KMS-11 (cell line): ENCODE data around the gene MAP2K1.

Experiments used
- H2AFZ ChIP-seq: fragments of 200-600 bp; sonication (generic); 2 replicates; pipeline ENCODE4 v1.6.1; 2016; ENCODE audit warnings: antibody characterized with exemption, mixed run types, low read depth
- H3K27ac ChIP-seq: fragments of 200-600 bp; sonication (generic); 2 replicates; pipeline ENCODE4 v1.6.1; 2016; ENCODE audit warnings: mild to moderate bottlenecking, mixed run types
- H3K27me3 ChIP-seq: fragments of 200-600 bp; sonication (generic); 2 replicates; pipeline ENCODE4 v1.6.1; 2017; ENCODE audit warnings: mild to moderate bottlenecking, low read depth, mixed run types, moderate library complexity; ENCODE audit not compliant: insufficient read depth
- H3K36me3 ChIP-seq: fragments of 200-600 bp; sonication (generic); 2 replicates; pipeline ENCODE4 v1.6.1; 2017; ENCODE audit warnings: mild to moderate bottlenecking, mixed run types; ENCODE audit not compliant: insufficient read depth
- H3K4me1 ChIP-seq: fragments of 200-600 bp; sonication (generic); 2 replicates; pipeline ENCODE4 v1.6.1; 2016; ENCODE audit warnings: mild to moderate bottlenecking, low read depth, mixed run types; ENCODE audit not compliant: poor library complexity, severe bottlenecking
- H3K4me2 ChIP-seq: fragments of 200-600 bp; sonication (generic); 2 replicates; pipeline ENCODE4 v1.7.0; 2016; ENCODE audit warnings: mild to moderate bottlenecking, mixed run types
- H3K4me3 ChIP-seq: fragments of 200-600 bp; sonication (generic); IDR thresholded peaks from 2 replicates; pipeline ENCODE4 v1.6.1; 2017; ENCODE audit warnings: low read depth, low read length, mixed read lengths; ENCODE audit not compliant: insufficient read depth
- H3K79me2 ChIP-seq: fragments of 200-600 bp; sonication (generic); 2 replicates; pipeline ENCODE4 v1.6.1; 2016; ENCODE audit warnings: low read depth, mixed run types; ENCODE audit not compliant: insufficient read depth
- H3K9ac ChIP-seq: fragments of 200-600 bp; sonication (generic); 2 replicates; pipeline ENCODE4 v1.6.1; 2016; ENCODE audit warnings: mild to moderate bottlenecking, mixed run types
- H4K20me1 ChIP-seq: fragments of 200-600 bp; sonication (generic); 2 replicates; pipeline ENCODE4 v1.6.1; 2016; ENCODE audit warnings: mild to moderate bottlenecking, mixed run types; ENCODE audit not compliant: insufficient read depth
- CTCF ChIP-seq: fragments of 200-600 bp; sonication (generic); conservative IDR thresholded peaks from 2 replicates; pipeline ENCODE4 v1.6.1; 2017; ENCODE audit warnings: low read depth, mild to moderate bottlenecking, antibody characterized with exemption, low read length, moderate library complexity, mixed read lengths

MAP2K1 gene

DNA sequence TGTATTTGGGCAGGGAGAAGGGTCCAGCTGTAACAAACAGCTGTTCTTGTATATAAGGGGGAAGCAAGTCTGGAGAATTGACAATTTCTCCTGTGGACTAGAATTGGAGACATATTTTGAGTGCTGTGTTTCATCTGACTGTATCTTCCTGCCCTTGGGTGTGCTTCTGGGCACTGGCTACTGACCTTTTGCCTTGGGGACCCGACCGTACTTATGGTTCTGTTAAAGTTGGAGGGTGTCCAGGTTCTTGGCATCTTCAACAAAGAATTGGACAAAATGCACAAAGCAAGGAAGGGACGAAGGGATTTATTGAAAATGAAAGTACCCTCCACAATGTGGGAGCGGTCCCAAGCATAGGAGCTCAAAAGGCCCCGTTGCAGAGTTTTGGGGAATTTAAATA, 31.0 kb downstream of the MAP2K1 start:
- Histone ChIP-seq H3K27ac (no peak overlapping the region), H4K20me1 (no peaks in the 10 kb centered on the region), H3K4me2 (no peak overlapping the region), H3K4me1 (peaks cover 4% of the 10 kb centered on the region), H3K4me3 (no peak overlapping the region), H3K36me3 (no peaks in the 10 kb centered on the region), H3K27me3 (no peaks in the 10 kb centered on the region), H3K79me2 (peaks cover 25% of the 10 kb centered on the region), H3K9ac (no peak overlapping the region), H2AFZ (no peak overlapping the region)
- no peak for TF ChIP-seq CTCF

DNA sequence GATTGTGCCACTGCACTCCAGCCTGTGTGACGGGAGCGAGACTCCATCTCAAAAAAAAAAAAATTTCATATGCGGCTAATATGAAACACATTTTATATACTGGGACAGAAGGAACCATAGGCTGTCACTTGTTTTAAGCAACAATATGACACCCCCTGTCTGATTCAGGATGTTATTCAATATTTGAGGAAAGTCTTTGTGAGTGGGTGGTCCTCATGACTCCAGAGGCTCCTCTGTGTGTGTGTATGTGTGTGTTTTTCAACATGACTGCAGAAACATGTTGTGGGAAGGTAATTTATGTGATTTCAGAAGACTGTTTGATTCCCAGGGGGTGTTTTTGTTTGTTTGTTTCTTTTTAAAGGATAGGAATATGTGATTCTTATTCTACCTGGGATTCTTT, 32.8 kb downstream of the MAP2K1 start:
- H4K20me1 ChIP-seq, result no peaks in the 10 kb centered on the region

DNA sequence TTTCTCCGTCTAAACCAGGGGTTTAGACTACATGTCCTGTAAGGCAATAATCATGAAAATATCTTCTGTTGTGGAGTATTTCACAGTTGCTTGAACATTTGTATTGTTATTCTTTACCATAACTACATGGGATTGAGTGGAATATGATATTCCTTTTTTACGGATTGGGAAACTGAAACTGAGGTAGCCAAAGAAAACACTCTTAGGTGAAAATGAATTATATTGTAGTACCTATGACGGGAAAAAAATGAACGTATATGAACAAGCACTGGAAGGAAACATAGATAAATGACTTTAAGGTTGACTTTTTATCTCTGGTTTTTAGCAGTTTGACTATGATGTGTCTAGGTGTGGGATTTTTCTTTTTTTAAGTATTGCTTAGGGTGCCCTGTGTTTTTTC, 35.6 kb downstream of the MAP2K1 start:
- Histone ChIP-seq H4K20me1 (no peaks in the 10 kb centered on the region), H3K4me1 (no peaks in the 10 kb centered on the region), H2AFZ (no peak overlapping the region), H3K27ac (no peak overlapping the region), H3K4me2 (no peak overlapping the region), H3K9ac (no peak overlapping the region), H3K79me2 (peaks cover 28% of the 10 kb centered on the region), H3K27me3 (no peaks in the 10 kb centered on the region), H3K36me3 (no peaks in the 10 kb centered on the region), H3K4me3 (no peak overlapping the region)
- no peak for TF ChIP-seq CTCF

More for the DNA sequence above, 32.8 kb downstream of the MAP2K1 start:
- H2AFZ ChIP-seq, result no peak overlapping the region
- H3K4me2 ChIP-seq, result no peak overlapping the region
- H3K4me1 ChIP-seq, result peaks cover 4% of the 10 kb centered on the region
- no peak for TF ChIP-seq CTCF
- H3K9ac ChIP-seq, result no peak overlapping the region
- peaks cover 30% of the 10 kb centered on the region for H3K79me2 ChIP-seq
- H3K27me3 ChIP-seq, result no peaks in the 10 kb centered on the region
- H3K36me3 ChIP-seq, result no peaks in the 10 kb centered on the region
- H3K4me3 ChIP-seq, result no peak overlapping the region
- H3K27ac ChIP-seq, result no peak overlapping the region

- peaks cover 22% of the 10 kb centered on the region for H3K79me2 ChIP-seq
- TF ChIP-seq CTCF, result no peak
These were observed 36.4 kb downstream of the MAP2K1 start for GRCh38 chr15:66423149-66423548.

More at GRCh38 chr15:66423149-66423548, 36.4 kb downstream of the MAP2K1 start:
- no peak overlapping the region for H3K27ac ChIP-seq
- no peak overlapping the region for H3K4me2 ChIP-seq
- H3K9ac ChIP-seq, result no peak overlapping the region
- no peaks in the 10 kb centered on the region for H4K20me1 ChIP-seq
- no peak overlapping the region for H2AFZ ChIP-seq
- H3K36me3 ChIP-seq, result no peaks in the 10 kb centered on the region
- no peak overlapping the region for H3K4me3 ChIP-seq
- H3K27me3 ChIP-seq, result no peaks in the 10 kb centered on the region
- no peaks in the 10 kb centered on the region for H3K4me1 ChIP-seq
